ENCODE measurements around the gene UBAC1. TPM values are rescaled to one million over a fixed set of nuclear protein-coding genes. Genes with fewer than 3 reads are reported as not detected.

The UBAC1 gene
- total and polyA plus RNA-seq, 4 donors, result 37.8 to 49.5 (median 39.7) TPM

DNA sequence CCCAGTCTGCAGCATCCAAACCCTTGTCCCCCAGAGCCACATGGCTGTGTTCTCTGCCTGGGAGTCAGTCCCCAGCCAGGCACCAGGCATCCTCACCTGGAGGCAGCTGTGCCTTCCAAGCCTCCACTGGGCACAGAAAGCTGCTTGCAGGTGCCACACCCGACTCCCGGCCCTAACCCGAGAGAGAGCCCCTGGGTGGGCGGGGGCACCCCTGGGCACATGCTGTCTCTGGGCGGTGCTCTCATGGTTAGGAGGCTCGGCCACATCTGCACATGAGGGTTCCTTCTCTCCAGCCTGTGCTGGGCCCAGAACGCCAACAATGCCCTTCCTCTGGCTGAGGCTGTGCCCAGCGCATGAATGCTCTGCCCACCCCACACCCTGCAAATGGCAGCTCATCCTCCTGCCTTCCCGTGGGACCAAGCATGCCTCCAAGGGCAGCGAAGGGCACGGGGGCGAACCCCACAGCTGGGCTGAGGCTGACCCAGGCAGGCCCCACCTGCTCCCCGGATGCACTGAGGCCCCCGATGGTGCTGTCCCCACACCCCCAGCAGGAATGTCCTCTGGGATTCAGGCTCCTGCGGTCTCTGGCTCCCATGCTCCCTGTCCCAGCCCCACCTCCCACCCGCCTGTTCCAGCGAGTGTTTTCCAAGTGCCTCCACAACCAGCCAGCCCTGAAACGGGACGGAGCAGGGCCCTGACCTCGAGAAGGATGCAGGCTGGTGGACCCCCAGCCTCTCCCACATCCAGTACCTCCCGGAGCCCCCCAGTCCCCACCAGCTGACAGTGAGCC is 31.3 kb downstream of the UBAC1 start:
- DNase-seq (no peak), ATAC-seq (ENCODE audit: insufficient read depth, low FRiP score) (no peak)
- peaks cover 1 to 35% (median 9%) of the 10 kb centered on the region in 4 donors for H3K36me3 ChIP-seq (ENCODE audit: control insufficient read depth in 4 of 4, insufficient read depth in 4 of 4, low read length in 4 of 4)
- H3K4me3 ChIP-seq, result no peak overlapping the region
- TF ChIP-seq CTCF (IDR thresholded peaks at IDR 0.05; ENCODE audit: control extremely low read depth, extremely low read depth), result no peak
- H3K4me1 ChIP-seq (ENCODE audit: control insufficient read depth in 5 of 5, insufficient read depth in 5 of 5, low read length in 5 of 5), result peaks cover 0 to 5% (median 0%) of the 10 kb centered on the region in 5 donors
- H3K9ac ChIP-seq (ENCODE audit: insufficient read depth in 1 of 2, low read length in 2 of 2), result no peak overlapping the region
- H3K27ac ChIP-seq (ENCODE audit: low read depth in 1 of 2, low read length in 1 of 2), result no peak overlapping the region
- no peaks in the 10 kb centered on the region for H3K9me3 ChIP-seq (ENCODE audit: control insufficient read depth in 4 of 4, insufficient read depth in 3 of 4, low read length in 3 of 4)
- 91 to 95% methylated on average over 21 of the region's 21 CpGs for WGBS, 2 donors
- H3K27me3 ChIP-seq (ENCODE audit: control insufficient read depth in 3 of 3, insufficient read depth in 3 of 3, low read length in 2 of 3), result no peaks in the 10 kb centered on the region

- H3K27me3 ChIP-seq (ENCODE audit: control insufficient read depth in 3 of 3, insufficient read depth in 3 of 3, low read length in 2 of 3), result no peaks in the 10 kb centered on the region
- H3K9me3 ChIP-seq (ENCODE audit: control insufficient read depth in 4 of 4, insufficient read depth in 3 of 4, low read length in 3 of 4), result no peaks in the 10 kb centered on the region
- peaks cover 0 to 5% (median 0%) of the 10 kb centered on the region in 5 donors for H3K4me1 ChIP-seq (ENCODE audit: control insufficient read depth in 5 of 5, insufficient read depth in 5 of 5, low read length in 5 of 5)
- H3K36me3 ChIP-seq (ENCODE audit: control insufficient read depth in 4 of 4, insufficient read depth in 4 of 4, low read length in 4 of 4), result peaks cover 0 to 34% (median 9%) of the 10 kb centered on the region in 4 donors
- H3K9ac ChIP-seq (ENCODE audit: insufficient read depth in 1 of 2, low read length in 2 of 2), result no peak overlapping the region
- WGBS, 2 donors, result 91 to 93% methylated on average over 26 to 27 of the region's 27 CpGs
- H3K4me3 ChIP-seq, result no peak overlapping the region
- no peak for TF ChIP-seq CTCF (IDR thresholded peaks at IDR 0.05; ENCODE audit: control extremely low read depth, extremely low read depth)
- DNase-seq (no peak), ATAC-seq (ENCODE audit: insufficient read depth, low FRiP score) (no peak)
- no peak overlapping the region for H3K27ac ChIP-seq (ENCODE audit: low read depth in 1 of 2, low read length in 1 of 2)
Measured at GRCh38 chr9:135928731-135929655, 32.2 kb downstream of the UBAC1 start.

- H3K27me3 ChIP-seq (ENCODE audit: control insufficient read depth in 3 of 3, insufficient read depth in 3 of 3, low read length in 2 of 3), result no peaks in the 10 kb centered on the region
- H3K27ac ChIP-seq (ENCODE audit: low read depth in 1 of 2, low read length in 1 of 2), result no peak overlapping the region
- H3K4me3 ChIP-seq, result no peak overlapping the region
- 90 to 94% methylated on average over 23 of the region's 23 CpGs for WGBS, 2 donors
- no peak for ATAC-seq (ENCODE audit: insufficient read depth, low FRiP score)
- no peaks in the 10 kb centered on the region for H3K9me3 ChIP-seq (ENCODE audit: control insufficient read depth in 4 of 4, insufficient read depth in 3 of 4, low read length in 3 of 4)
- H3K36me3 ChIP-seq (ENCODE audit: control insufficient read depth in 4 of 4, insufficient read depth in 4 of 4, low read length in 4 of 4), result peaks cover 0 to 30% (median 8%) of the 10 kb centered on the region in 4 donors
- peaks cover 0 to 5% (median 0%) of the 10 kb centered on the region in 5 donors for H3K4me1 ChIP-seq (ENCODE audit: control insufficient read depth in 5 of 5, insufficient read depth in 5 of 5, low read length in 5 of 5)
- no peak for DNase-seq
- no peak overlapping the region for H3K9ac ChIP-seq (ENCODE audit: insufficient read depth in 1 of 2, low read length in 2 of 2)
- TF ChIP-seq CTCF (IDR thresholded peaks at IDR 0.05; ENCODE audit: control extremely low read depth, extremely low read depth), result no peak
Measured at GRCh38 chr9:135928074-135928730, 33.0 kb downstream of the UBAC1 start.

All from lung (tissue), 12 donors.